Measurements from ENCODE around the gene SLC22A23. TPM values are rescaled to one million over a fixed set of nuclear protein-coding genes. Genes with fewer than 3 reads are reported as not detected.

Gene SLC22A23
- total RNA-seq, 1 experiment from 2014 or later = 3.9 TPM

DNA sequence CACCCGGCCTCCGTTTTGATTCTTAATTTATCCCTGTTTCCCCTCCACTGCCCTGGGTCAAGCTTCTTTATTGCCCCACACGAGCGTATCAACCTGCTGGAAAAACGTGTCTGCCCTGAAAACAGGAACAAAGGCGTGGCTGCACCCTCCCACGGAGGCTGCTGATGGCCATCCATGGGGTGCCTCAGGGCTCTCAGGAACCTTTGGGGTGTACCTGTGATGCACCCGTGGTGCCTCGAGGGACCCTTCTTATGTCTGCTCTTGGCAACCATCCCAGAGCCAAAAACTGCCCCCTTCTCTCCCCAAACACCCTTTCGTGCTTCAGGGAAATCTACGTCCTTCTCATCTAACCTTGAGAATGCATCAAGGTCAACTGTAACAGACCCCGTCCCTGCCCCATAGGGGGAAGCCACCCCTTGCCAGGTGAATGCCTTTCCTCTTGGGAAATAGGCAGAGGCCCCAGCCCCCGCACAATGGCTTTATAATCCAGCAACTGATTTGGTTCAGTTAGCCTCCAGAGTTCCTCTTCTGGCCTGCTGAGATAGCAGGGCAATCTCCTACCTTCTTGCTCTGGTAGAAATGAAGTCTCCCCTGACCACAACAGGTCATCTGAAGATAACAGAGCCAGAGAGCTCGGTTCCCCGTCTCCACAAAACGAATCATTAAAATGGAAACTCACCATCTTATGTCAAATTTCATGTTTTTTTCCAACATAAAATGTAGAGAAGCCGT lies 168.7 kb downstream of the SLC22A23 start:
- DNase-seq (ENCODE audit: low read depth) = no peak

- DNase-seq (ENCODE audit: low read depth) = no peak
Observed at GRCh38 chr6:3287308-3287707, 169.5 kb downstream of the SLC22A23 start.

GRCh38 chr6:3286641-3287171 lies 170.1 kb downstream of the SLC22A23 start:
- no peak for DNase-seq (ENCODE audit: low read depth)

- no peak for DNase-seq (ENCODE audit: low read depth)
Observed at GRCh38 chr6:3285732-3286131, 171.1 kb downstream of the SLC22A23 start.

- DNase-seq (ENCODE audit: low read depth) = no peak
Observed at GRCh38 chr6:3285049-3285639, 171.7 kb downstream of the SLC22A23 start.

GRCh38 chr6:3284436-3284876 lies 172.4 kb downstream of the SLC22A23 start:
- DNase-seq (ENCODE audit: low read depth) = no peak

DNA sequence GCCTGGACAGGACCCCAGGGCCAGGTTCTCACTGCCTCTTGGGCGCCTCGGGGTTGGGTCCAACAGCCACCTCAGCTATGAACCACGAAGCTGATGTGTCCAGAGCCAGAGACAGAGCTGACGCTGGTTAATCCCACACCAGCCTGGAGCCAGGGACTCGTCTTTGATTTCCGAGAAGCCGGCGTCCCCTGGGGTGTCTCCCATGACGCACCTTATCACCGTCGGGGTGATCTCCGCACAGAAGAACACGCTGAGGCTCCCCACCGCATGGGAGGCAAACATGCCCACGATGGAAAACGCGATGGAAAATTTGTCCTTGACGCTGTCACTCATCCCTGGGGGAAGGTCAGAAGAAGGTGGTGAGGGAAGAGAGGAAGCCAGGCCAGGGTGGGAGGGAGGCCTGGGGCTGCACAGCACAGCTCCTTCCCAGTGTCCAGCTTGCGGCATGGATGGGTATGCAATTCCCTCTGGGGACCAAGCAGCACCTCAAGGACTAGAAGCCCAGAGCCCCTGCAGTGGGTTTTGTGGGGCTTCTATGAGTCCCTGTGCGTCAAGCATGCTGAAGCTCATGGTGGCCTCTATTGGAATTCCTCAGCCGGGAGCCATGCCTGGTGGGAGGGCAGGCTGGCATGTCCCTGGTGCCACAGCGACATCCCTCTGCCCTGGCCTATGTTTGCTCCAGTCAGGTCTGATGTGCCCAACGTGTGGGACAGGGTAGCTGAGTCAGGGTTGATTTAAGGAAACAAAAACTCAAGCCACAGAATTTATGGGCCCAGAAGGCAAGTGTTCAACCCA lies 173.0 kb downstream of the SLC22A23 start:
- DNase-seq (ENCODE audit: low read depth) = no peak

DNA sequence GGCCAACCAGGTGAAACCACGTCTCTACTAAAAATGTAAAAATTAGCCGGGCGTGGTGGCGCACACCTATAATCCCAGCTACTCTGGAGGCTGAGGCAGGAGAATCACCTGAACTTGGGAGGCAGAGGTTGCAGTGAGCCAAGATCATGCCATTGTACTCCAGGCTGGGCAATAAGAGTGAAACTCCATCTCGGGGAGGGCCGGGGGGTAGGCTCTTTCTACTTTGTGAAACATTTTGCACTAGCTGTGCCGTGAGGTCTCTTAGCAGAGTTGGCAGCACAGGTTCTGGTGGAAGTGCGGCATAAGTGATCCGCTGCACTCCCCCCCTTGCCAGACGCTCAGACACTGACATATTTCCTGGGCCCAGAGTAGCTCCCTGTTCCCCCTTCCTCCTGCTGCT lies 173.6 kb downstream of the SLC22A23 start:
- no peak for DNase-seq (ENCODE audit: low read depth)

DNA sequence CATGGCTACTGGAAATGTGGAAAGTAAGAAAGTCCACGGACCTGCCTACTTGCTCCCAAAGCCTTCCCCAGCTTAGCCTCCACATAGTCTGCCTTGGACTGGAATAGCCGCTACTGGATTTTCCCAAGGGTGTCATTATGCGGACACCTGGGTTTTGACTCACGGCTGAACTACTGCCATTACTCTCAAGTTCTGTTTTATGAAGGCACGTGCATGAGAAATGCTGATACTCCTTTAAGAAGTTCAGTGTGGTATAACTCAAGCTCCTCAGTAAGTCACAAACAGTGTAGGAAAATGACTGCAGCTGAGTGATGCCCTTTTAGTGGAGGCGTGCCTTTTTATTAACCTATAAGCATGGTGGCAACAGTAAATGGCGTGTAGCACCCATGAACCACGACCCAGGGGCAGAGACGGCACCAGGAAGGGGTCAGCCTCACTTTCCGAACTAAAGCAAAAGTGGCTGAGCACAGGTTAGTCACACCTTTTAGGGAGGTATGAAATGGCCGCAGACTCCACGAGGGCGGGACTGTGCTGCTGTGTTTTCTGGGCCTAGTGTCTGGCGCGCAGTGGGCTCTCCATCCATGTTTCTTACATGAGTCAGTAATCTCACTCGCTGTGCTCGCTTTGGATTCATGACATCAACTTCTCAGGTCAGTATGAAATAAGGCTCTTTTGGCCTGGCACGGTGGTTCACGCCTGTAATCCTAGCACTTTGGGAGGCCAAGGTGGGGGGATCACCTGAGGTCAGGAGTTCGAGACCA lies 174.2 kb downstream of the SLC22A23 start:
- no peak for DNase-seq (ENCODE audit: low read depth)

GRCh38 chr6:3281631-3282475 lies 175.0 kb downstream of the SLC22A23 start:
- DNase-seq (ENCODE audit: low read depth) = peak; percentile 92

DNA sequence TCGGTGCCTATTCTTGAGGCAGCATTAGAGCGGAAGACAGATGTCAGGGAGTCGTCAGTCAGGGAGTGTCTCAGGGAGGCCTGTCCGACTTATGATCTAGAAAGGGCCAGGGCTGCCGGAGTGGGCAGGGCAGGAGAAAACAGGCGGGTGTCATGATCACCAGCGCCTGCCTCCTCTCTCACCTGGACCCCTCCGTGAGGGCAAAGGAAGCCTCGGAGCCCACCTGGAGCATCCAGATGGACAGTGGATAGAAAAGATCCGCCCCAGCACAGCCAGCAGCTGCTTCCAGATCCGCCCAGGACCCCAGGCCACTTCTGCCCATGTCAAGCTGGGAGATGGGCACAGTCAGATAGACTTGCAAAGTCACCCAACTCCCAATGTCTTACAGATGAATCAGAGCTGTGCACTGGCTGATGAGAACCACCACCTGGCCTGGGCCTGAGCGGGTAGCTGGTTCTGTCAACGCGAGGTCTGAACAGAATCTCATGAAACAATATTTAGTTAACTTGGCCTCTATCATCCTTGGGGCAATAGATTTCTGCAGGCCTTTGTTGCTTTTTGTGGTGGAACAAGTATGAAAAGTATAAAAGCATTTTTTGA lies 175.9 kb downstream of the SLC22A23 start:
- no peak for DNase-seq (ENCODE audit: low read depth)

GRCh38 chr6:3280091-3280490 lies 176.8 kb downstream of the SLC22A23 start:
- no peak for DNase-seq (ENCODE audit: low read depth)

- DNase-seq (ENCODE audit: low read depth) = no peak
Observed at GRCh38 chr6:3278691-3279090, 178.2 kb downstream of the SLC22A23 start.

DNA sequence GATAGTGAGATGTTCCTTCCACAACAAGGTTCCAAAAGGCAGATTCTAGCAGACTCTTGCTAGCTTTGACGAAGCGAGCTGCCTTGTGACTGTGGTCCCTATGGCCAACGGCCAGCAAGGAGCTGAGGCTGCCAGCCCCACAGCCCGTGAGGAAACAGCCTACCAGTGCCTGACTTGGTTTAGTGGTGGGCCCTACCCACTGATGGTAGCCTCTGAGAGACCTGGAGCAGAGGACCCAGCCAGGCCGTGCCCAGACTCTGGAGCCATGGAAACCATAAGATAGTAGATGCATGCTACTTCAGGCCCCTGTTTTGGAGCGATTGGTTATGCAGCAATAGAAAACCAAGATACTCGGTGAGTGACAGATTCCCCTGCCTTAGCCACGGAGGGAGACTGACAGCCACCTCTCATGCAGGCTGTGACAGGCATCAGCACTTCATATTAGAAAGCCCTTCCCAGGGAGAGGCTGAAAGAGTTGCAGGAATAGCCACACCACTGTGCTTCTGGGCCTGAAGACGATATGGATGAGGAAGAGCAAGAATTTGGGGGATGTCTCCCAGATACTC lies 178.9 kb downstream of the SLC22A23 start:
- no peak for DNase-seq (ENCODE audit: low read depth)

DNA sequence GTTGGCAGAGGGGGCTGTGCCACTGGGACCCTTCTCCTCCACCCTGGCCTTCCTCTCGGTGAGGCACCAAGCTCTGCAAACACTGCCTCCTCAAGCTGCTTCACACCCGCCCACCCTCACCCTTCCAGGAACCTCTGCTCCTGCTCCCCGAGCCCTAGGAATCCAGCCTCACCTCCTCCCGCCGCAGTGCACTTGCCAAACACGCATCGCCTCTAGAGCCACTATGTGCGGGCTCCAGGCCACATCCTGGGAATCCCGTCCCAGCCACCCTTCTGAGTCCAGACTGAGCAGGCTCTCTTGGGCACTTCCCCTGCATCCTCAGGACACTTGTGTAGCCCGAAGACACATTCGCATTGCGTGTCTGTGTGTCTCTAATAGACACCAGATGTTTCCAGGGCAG lies 179.6 kb downstream of the SLC22A23 start:
- DNase-seq (ENCODE audit: low read depth) = no peak

- no peak for DNase-seq (ENCODE audit: low read depth)
Observed at GRCh38 chr6:3276174-3277167, 180.4 kb downstream of the SLC22A23 start.

DNA sequence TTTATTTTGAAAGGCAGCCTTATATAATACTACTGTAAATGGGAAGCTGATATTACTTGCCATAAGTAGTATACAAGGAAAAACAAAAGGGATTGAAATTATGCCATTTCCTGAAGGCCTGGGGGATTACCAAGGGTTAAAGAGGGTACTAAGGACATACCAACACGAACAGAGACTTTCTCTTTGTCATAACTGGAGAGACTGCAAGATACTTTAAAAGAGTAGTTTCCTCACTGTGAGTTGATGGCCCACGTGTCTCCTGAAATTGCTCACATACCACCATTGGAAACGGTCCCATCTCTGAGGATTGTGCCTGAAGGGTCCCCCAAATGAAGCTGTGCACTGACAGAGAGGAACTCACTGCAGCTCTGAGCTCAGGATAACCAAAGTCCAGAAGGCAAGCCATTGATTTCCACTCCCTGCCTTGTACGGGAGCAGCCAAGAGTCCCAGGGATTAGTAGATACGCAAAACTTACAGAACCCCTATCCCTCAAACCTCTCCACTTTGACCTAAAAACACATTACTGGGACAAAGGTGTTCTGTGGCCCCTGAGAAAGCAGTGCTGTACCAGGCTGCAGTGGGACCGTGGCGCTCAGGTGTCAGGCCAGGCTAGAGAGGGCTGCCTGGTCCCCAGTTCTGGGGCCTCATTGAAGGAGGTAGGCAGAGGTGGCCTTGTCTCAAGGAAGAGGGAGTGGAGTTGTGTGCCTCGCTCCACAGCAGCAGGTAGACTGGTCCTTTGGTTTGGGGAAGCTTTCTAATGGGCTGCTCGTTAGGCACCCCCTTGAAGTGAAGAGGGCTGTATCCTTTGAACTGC lies 182.9 kb downstream of the SLC22A23 start:
- no peak for DNase-seq (ENCODE audit: low read depth)
